AG09309 (cell line): ENCODE results near the gene OLIG1.

Experiments
- DNase-seq: peaks from one replicate; pipeline ENCODE4 v3.0.0-alpha.2; 2010; ENCODE audit warnings: low read depth
- H3K4me3 ChIP-seq: 2 replicates; pipeline ENCODE4 v1.5.1; 2011; ENCODE audit warnings: mild to moderate bottlenecking, low read depth, low read length, moderate library complexity; ENCODE audit not compliant: control insufficient read depth
- CTCF ChIP-seq: IDR thresholded peaks from 2 replicates; pipeline ENCODE4 v1.5.1; 2011; ENCODE audit warnings: mild to moderate bottlenecking, low read depth, low read length, inconsistent platforms; ENCODE audit not compliant: insufficient read depth, control insufficient read depth; ENCODE audit errors: missing control alignments

OLIG1 gene

GRCh38 chr21:33030633-33031032 lies 39.3 kb upstream of the OLIG1 start:
- H3K4me3 ChIP-seq: no peak overlapping the region
- no peak for TF ChIP-seq CTCF
- no peak for DNase-seq

GRCh38 chr21:33031152-33031911 lies 38.6 kb upstream of the OLIG1 start:
- no peak overlapping the region for H3K4me3 ChIP-seq
- TF ChIP-seq CTCF: no peak
- DNase-seq: no peak

GRCh38 chr21:33032434-33033047 lies 37.4 kb upstream of the OLIG1 start:
- TF ChIP-seq CTCF: no peak
- DNase-seq: no peak
- H3K4me3 ChIP-seq: no peak overlapping the region

- TF ChIP-seq CTCF: no peak
- no peak for DNase-seq
- H3K4me3 ChIP-seq: no peak overlapping the region
These were observed 36.6 kb upstream of the OLIG1 start for GRCh38 chr21:33033094-33033951.

GRCh38 chr21:33033961-33034413 lies 36.0 kb upstream of the OLIG1 start:
- DNase-seq: no peak
- no peak for TF ChIP-seq CTCF
- no peak overlapping the region for H3K4me3 ChIP-seq

- TF ChIP-seq CTCF: no peak
- no peak overlapping the region for H3K4me3 ChIP-seq
- DNase-seq: no peak
These were observed 34.8 kb upstream of the OLIG1 start for GRCh38 chr21:33035147-33035546.
